Measurements from ENCODE around the gene TEC. TPM values are rescaled to one million over a fixed set of nuclear protein-coding genes. Genes with fewer than 3 reads are reported as not detected.

The TEC gene
- total and polyA plus RNA-seq, 9 of the 15 experiments (the other 6 are each of a cell fraction or from before 2014, with no cell fraction given): 5.3 to 14.7 (median 8.8) TPM

DNA sequence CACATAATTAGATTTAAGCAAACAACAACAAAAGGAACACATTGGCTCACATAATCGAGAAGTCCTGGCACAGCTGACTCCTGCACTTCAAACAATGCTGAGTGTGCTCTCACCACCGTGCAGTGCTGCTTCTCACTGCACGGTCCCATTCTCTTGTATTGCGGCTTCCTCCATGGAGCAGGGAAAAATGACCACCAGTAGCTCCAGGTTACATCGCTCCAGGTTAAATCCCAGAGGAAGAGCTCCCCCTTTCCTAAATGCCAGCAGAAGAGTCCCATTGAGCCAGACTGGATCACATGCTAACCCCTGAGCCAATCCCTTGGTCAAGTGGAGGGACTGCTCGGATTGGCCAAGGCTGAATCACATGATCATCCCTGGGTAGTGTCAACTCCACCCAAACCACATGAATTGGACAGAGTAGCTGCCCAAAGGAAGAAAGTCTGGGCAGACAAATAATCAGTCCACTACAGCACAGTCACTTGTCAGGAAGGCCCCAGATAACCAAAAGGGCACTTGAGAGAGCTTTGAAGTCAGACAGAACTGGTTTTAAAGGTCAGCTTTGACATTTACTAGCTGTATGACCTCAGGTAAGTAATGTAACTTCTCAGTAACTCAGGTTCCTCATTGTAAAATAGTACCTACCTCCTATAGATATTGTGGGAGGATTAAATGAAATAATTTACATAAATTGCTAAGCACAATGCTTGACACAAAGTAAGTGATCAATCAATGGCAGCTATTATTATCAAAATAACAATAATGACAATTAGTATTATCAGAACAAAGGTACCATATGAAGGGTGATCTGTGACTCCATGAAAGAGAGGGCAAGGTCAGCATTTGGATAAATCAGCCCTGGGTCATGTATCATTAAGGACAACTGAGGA lies 14.3 kb downstream of the TEC start (continued):
- TF ChIP-seq ATF1 (CRISPR knock-in tag; IDR thresholded peaks at IDR 0.05): no peak
- TF ChIP-seq ATF1 (tag; IDR thresholded peaks at IDR 0.05): peak; percentile 6; the same call in 1 of the 2 replicates
- TF ChIP-seq MAFG (tag; conservative IDR thresholded peaks at IDR 0.05): 0 out of 2 replicates have a peak, but pooled peaks have one; percentile 4
- TF ChIP-seq LCOR (CRISPR knock-in tag; IDR thresholded peaks at IDR 0.05): peak; percentile 82; the same call in 1 of the 2 replicates
- TF ChIP-seq ZNF445 (CRISPR knock-in tag; IDR thresholded peaks at IDR 0.05; ENCODE audit: low read depth): no peak
- no peak for TF ChIP-seq CGGBP1 (CRISPR knock-in tag; IDR thresholded peaks at IDR 0.05)
- no peak for TF ChIP-seq ZNF512 (tag; IDR thresholded peaks at IDR 0.05)
- TF ChIP-seq ZNF140 (CRISPR knock-in tag; IDR thresholded peaks at IDR 0.05): no peak
- TF ChIP-seq FOXP1 (CRISPR knock-in tag; IDR thresholded peaks at IDR 0.05): no peak
- TF ChIP-seq SRF (CRISPR knock-in tag; IDR thresholded peaks at IDR 0.05): 0 out of 4 replicates have a peak, but pooled peaks of 1 of the 2 experiments have one; percentile 21
- no peak for TF ChIP-seq PPARD (CRISPR knock-in tag; IDR thresholded peaks at IDR 0.05)
- TF ChIP-seq DMBX1 (CRISPR knock-in tag; IDR thresholded peaks at IDR 0.05; ENCODE audit: borderline replicate concordance): 0 out of 2 replicates have a peak, but pooled peaks have one; percentile 32
- TF ChIP-seq ZNF146 (CRISPR knock-in tag; IDR thresholded peaks at IDR 0.05; ENCODE audit: unreplicated experiment): no peak
- 0 out of 2 replicates have a peak, but pooled peaks have one; percentile 49 for TF ChIP-seq ZNF121 (CRISPR knock-in tag; conservative IDR thresholded peaks at IDR 0.05)
- TF ChIP-seq HLTF (IDR thresholded peaks at IDR 0.05): no peak
- TF ChIP-seq ZNF75A (CRISPR knock-in tag; IDR thresholded peaks at IDR 0.05): no peak
- TF ChIP-seq CCNT2 (IDR thresholded peaks at IDR 0.05; ENCODE audit: borderline replicate concordance, extremely low read depth, insufficient read length, low read depth, low read length): no peak
- TF ChIP-seq, protein P1, sequence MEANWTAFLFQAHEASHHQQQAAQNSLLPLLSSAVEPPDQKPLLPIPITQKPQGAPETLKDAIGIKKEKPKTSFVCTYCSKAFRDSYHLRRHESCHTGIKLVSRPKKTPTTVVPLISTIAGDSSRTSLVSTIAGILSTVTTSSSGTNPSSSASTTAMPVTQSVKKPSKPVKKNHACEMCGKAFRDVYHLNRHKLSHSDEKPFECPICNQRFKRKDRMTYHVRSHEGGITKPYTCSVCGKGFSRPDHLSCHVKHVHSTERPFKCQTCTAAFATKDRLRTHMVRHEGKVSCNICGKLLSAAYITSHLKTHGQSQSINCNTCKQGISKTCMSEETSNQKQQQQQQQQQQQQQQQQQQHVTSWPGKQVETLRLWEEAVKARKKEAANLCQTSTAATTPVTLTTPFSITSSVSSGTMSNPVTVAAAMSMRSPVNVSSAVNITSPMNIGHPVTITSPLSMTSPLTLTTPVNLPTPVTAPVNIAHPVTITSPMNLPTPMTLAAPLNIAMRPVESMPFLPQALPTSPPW (CRISPR knock-in tag; IDR thresholded peaks at IDR 0.05): peak; percentile 30; the same call in 1 of the 2 replicates
- no peak for TF ChIP-seq CBX2 (IDR thresholded peaks at IDR 0.05; ENCODE audit: insufficient read depth, low read length, poor library complexity, severe bottlenecking)
- peak; percentile 36; the same call in 1 of the 2 replicates for TF ChIP-seq C11orf30 (IDR thresholded peaks at IDR 0.05; ENCODE audit: low read depth)
- TF ChIP-seq CHAMP1 (IDR thresholded peaks at IDR 0.05): peak; percentile 74
- no peak for TF ChIP-seq ZNF347 (CRISPR knock-in tag; IDR thresholded peaks at IDR 0.05; ENCODE audit: low read depth)
- peak; percentile 96 for TF ChIP-seq RAD51 (IDR thresholded peaks at IDR 0.05; ENCODE audit: borderline replicate concordance, low read depth)

All from K562 (cell line).